ENCODE results near the gene XPR1.
"Not testable (repeated sequence)": the region's sequence is repeated elsewhere in the genome, so short reads cannot be mapped to it uniquely, and the experiment has no call there.

XPR1 gene

DNA sequence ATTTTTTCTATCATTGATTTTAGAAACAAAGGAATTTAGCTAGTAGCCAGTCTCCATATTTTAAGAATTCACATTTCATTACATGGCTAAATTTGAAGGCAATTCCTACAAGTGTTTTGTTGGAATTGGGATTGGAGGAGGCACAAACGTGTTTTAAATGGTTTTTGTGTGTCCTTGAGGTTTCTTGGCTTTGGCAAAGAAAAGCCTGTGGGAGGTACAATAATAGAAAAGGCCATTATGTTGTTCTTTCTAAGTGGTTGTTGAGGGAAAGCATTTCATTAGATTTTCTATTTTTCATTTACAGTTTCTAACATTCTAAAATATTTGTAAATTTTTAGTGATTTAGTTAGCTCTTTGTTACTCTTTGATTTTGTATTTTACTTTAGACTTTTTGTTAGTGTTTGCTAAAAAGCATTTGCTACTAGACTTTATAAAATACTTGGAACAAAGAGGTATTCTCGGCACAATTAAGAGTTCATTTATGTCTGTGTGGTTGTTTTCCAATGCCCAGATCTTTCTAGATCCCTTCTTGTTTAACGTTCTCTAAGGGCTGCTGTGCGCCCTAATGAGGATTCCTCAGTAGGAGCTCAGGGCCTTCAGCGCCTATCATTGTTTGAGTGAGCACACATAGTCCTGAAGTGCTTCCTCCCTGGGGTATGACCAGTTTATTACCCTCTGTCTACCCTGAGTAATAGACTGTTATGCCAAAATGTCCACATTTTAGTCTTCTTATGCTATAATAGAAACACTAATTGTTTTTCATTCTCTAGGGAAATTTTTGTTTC is 210.9 kb downstream of the XPR1 start:
- peaks cover 5% of the 10 kb centered on the region for H3K4me1 Mint-ChIP-seq (ENCODE audit: low read depth)
- no peaks in the 10 kb centered on the region for H3K27me3 Mint-ChIP-seq (ENCODE audit: low read depth)
- H3K36me3 Mint-ChIP-seq (ENCODE audit: low read depth): peaks cover 8% of the 10 kb centered on the region
- no peak overlapping the region for H3K27ac Mint-ChIP-seq
- no peak for DNase-seq (ENCODE audit: low spot score)
- H3K9me3 Mint-ChIP-seq: peaks cover 4% of the 10 kb centered on the region
- H3K4me3 Mint-ChIP-seq: no peak overlapping the region

- no peaks in the 10 kb centered on the region for H3K27me3 Mint-ChIP-seq (ENCODE audit: low read depth)
- no peak for DNase-seq (ENCODE audit: low spot score)
- no peaks in the 10 kb centered on the region for H3K4me1 Mint-ChIP-seq (ENCODE audit: low read depth)
- no peak overlapping the region for H3K27ac Mint-ChIP-seq
- H3K36me3 Mint-ChIP-seq (ENCODE audit: low read depth): no peaks in the 10 kb centered on the region
- no peak overlapping the region for H3K4me3 Mint-ChIP-seq
- no peaks in the 10 kb centered on the region for H3K9me3 Mint-ChIP-seq
Observed at GRCh38 chr1:180845352-180845751, 213.5 kb downstream of the XPR1 start.

- DNase-seq (ENCODE audit: low spot score): no peak
- Mint-ChIP-seq H3K27ac (no peak overlapping the region), H3K4me1 (ENCODE audit: low read depth) (peaks cover 15% of the 10 kb centered on the region), H3K27me3 (ENCODE audit: low read depth) (no peaks in the 10 kb centered on the region), H3K36me3 (ENCODE audit: low read depth) (peaks cover 11% of the 10 kb centered on the region), H3K4me3 (no peak overlapping the region), H3K9me3 (peaks cover 5% of the 10 kb centered on the region)
Observed at GRCh38 chr1:180848191-180848590, 216.4 kb downstream of the XPR1 start.

- no peak for DNase-seq (ENCODE audit: low spot score)
- no peak overlapping the region for H3K4me3 Mint-ChIP-seq
- H3K27ac Mint-ChIP-seq: no peak overlapping the region
- H3K36me3 Mint-ChIP-seq (ENCODE audit: low read depth): peaks cover 14% of the 10 kb centered on the region
- peaks cover 5% of the 10 kb centered on the region for H3K9me3 Mint-ChIP-seq
- no peaks in the 10 kb centered on the region for H3K27me3 Mint-ChIP-seq (ENCODE audit: low read depth)
- H3K4me1 Mint-ChIP-seq (ENCODE audit: low read depth): peaks cover 23% of the 10 kb centered on the region
Observed at GRCh38 chr1:180849031-180849775, 217.4 kb downstream of the XPR1 start.

DNA sequence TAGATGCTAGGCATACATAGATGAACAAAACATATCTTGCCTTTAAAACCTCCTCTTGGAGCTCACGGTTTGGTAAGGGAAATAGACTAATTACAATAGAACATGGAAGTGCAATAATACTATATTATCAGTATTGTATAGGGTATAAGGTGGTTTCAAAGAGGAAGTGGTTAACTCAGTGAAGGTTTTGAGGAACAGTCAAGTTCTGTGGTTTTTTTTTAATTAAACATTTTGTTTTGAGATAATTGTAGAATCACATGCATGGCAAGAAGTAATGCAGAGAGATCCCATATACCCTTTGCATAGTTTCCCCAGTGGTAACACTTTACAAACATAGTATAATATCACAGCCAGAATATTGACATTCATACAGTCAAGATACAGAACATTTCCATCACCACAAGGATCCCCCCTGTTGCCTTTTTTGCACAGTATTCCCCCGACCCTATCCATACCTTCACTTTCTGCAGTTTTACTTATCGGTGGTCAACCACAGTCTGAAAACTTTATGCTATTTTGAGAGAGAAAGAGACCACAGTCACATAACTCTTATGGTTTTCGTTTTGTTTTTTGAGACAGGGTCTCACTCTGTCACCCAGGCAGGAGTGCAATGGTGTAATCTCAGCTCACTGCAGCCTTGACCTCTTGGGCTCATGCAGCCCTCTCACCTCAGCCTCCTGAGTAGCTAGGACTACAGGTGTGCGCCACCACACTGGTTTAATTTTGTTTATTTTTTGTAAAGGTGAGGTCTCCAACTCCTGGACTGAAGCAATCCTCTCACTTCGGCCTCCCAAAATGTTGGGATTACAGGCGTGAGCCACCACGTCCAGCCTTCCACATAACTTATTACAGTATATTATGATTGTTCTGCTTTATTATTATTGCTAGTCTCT is 220.4 kb downstream of the XPR1 start:
- peak overlapping the region; percentile 24 for H3K4me3 Mint-ChIP-seq
- H3K27ac Mint-ChIP-seq: no peak overlapping the region
- peaks cover 28% of the 10 kb centered on the region for H3K4me1 Mint-ChIP-seq (ENCODE audit: low read depth)
- no peaks in the 10 kb centered on the region for H3K27me3 Mint-ChIP-seq (ENCODE audit: low read depth)
- no peak for DNase-seq (ENCODE audit: low spot score)
- H3K9me3 Mint-ChIP-seq: peaks cover 5% of the 10 kb centered on the region
- H3K36me3 Mint-ChIP-seq (ENCODE audit: low read depth): peaks cover 14% of the 10 kb centered on the region

- Mint-ChIP-seq H3K36me3 (ENCODE audit: low read depth) (peaks cover 14% of the 10 kb centered on the region), H3K4me1 (ENCODE audit: low read depth) (peaks cover 28% of the 10 kb centered on the region), H3K4me3 (no peak overlapping the region), H3K9me3 (peaks cover 5% of the 10 kb centered on the region), H3K27ac (no peak overlapping the region), H3K27me3 (ENCODE audit: low read depth) (no peaks in the 10 kb centered on the region)
- no peak for DNase-seq (ENCODE audit: low spot score)
Observed at GRCh38 chr1:180854001-180854400, 222.2 kb downstream of the XPR1 start.

DNA sequence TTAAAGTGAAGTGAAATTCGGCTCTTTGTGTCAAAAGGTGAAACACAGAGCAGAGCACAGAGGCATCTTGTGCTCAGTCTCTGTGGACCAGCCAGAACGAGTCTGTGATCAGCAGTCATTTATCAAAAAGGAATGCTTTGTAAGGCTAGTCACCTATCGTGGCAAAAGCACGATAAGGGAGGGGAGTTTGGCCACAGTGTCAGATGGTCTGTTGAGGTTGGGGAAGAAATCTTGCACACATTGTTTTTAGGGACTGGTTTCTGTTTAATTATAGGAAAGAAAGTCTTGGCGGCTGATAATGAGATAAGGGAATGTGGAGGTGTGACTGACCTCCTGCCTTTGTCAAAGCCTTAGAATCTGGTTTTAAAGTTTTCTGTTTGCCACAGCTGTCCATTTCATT is 222.6 kb downstream of the XPR1 start:
- Mint-ChIP-seq H3K9me3 (peaks cover 5% of the 10 kb centered on the region), H3K27ac (no peak overlapping the region), H3K4me3 (no peak overlapping the region), H3K36me3 (ENCODE audit: low read depth) (peaks cover 14% of the 10 kb centered on the region), H3K27me3 (ENCODE audit: low read depth) (no peaks in the 10 kb centered on the region), H3K4me1 (ENCODE audit: low read depth) (peaks cover 28% of the 10 kb centered on the region)
- DNase-seq (ENCODE audit: low spot score): no peak

DNA sequence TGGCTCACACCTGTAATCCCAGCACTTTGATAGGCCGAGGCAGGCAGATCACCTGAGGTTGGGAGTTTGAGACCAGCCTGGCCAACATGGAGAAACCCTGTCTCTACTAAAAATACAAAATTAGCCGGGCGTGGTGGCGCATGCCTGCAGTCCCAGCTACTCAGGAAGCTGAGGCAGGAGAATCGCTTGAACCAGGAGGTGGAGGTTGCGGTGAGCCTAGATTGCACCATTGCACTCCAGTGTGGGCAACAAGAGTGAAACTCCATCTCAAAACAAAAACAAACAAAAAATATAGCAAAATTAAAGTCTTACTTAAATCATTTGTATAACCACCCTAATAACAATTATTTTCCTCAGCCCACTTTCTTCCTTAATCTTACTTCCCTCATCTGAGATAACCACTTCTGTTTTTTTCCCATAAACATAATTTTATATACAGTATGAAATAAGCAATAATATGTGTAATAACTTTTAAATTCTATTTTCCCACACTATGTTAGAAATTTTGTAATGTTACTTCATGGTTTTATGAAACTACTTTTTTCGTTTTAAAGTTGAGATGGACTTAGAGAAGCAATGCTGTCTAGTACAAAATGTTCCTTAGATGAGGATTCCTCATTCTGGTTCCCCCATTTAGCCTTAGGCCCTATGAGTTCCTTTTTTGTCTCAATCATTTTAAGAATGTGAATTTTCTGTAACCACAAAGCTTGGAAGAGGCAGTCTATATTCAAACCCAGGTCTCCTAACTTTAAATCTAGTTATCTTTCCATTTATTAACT is 226.3 kb downstream of the XPR1 start:
- not testable (repeated sequence) for H3K27me3 Mint-ChIP-seq (ENCODE audit: low read depth); H3K9me3 Mint-ChIP-seq; H3K4me3 Mint-ChIP-seq; H3K36me3 Mint-ChIP-seq (ENCODE audit: low read depth); H3K27ac Mint-ChIP-seq; DNase-seq (ENCODE audit: low spot score)
- peaks cover 13% of the 10 kb centered on the region for H3K4me1 Mint-ChIP-seq (ENCODE audit: low read depth)

GRCh38 chr1:180859306-180859705 is 227.5 kb downstream of the XPR1 start:
- H3K4me1 Mint-ChIP-seq (ENCODE audit: low read depth): peaks cover 4% of the 10 kb centered on the region
- H3K36me3 Mint-ChIP-seq (ENCODE audit: low read depth): peaks cover 3% of the 10 kb centered on the region
- H3K27me3 Mint-ChIP-seq (ENCODE audit: low read depth): no peaks in the 10 kb centered on the region
- H3K9me3 Mint-ChIP-seq: no peaks in the 10 kb centered on the region
- no peak overlapping the region for H3K27ac Mint-ChIP-seq
- no peak overlapping the region for H3K4me3 Mint-ChIP-seq
- DNase-seq (ENCODE audit: low spot score): no peak

GRCh38 chr1:180860535-180860934 is 228.7 kb downstream of the XPR1 start:
- Mint-ChIP-seq H3K27ac (no peak overlapping the region), H3K27me3 (ENCODE audit: low read depth) (no peaks in the 10 kb centered on the region), H3K4me1 (ENCODE audit: low read depth) (no peaks in the 10 kb centered on the region), H3K9me3 (no peaks in the 10 kb centered on the region), H3K36me3 (ENCODE audit: low read depth) (peaks cover 3% of the 10 kb centered on the region), H3K4me3 (no peak overlapping the region)
- no peak for DNase-seq (ENCODE audit: low spot score)

- no peaks in the 10 kb centered on the region for H3K27me3 Mint-ChIP-seq (ENCODE audit: low read depth)
- no peaks in the 10 kb centered on the region for H3K9me3 Mint-ChIP-seq
- no peak overlapping the region for H3K27ac Mint-ChIP-seq
- peaks cover 3% of the 10 kb centered on the region for H3K36me3 Mint-ChIP-seq (ENCODE audit: low read depth)
- DNase-seq (ENCODE audit: low spot score): no peak
- no peaks in the 10 kb centered on the region for H3K4me1 Mint-ChIP-seq (ENCODE audit: low read depth)
- no peak overlapping the region for H3K4me3 Mint-ChIP-seq
Observed at GRCh38 chr1:180862305-180862704, 230.5 kb downstream of the XPR1 start.

DNA sequence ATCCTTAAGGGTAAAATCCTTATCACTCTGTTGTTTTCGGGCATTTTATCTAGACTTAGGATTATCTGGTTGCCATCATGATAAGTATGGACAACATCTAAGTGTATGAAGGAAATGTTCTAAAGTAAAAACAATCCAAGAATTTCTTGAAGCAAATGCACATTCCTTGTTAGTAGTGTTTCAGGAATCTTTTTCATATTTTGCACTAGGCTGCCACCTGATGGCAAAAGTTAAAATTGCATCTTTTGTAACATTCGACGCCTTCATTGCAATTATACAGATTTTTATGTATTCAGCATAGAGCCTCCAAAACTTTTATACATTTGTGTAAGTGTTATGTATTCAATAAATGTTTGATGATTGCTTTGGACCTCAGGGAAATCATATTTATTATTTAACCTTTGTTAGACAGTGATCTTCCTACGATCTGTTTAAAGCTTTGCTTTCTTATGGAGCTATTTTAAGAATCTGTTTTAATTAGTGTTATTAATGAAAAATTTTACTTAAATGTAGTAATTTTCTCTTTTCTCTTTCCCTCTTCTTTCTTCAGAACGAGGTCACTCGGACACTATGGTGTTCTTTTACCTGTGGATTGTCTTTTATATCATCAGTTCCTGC is 231.4 kb downstream of the XPR1 start:
- no peak for DNase-seq (ENCODE audit: low spot score)
- Mint-ChIP-seq H3K36me3 (ENCODE audit: low read depth) (peaks cover 3% of the 10 kb centered on the region), H3K4me3 (no peak overlapping the region), H3K4me1 (ENCODE audit: low read depth) (no peaks in the 10 kb centered on the region), H3K27ac (no peak overlapping the region), H3K27me3 (ENCODE audit: low read depth) (no peaks in the 10 kb centered on the region), H3K9me3 (no peaks in the 10 kb centered on the region)
